ENCODE measurements around the gene CEP135.

DNA sequence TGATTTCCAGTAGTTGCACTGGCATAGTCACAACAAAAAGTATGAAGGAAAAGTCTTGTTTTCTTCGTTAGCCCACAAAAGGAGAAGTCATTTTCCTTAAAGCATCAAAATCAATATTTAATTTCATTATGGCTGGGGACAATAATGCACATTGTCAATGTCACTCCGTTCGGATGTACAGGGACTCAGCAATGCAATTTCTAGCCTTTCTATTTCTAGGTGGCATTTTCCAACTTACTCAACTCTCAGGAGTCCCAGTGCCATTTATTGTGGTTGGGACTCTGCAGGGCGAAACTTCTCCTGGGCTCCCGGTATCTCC is 99.6 kb downstream of the CEP135 start:
- TF ChIP-seq, protein P1, sequence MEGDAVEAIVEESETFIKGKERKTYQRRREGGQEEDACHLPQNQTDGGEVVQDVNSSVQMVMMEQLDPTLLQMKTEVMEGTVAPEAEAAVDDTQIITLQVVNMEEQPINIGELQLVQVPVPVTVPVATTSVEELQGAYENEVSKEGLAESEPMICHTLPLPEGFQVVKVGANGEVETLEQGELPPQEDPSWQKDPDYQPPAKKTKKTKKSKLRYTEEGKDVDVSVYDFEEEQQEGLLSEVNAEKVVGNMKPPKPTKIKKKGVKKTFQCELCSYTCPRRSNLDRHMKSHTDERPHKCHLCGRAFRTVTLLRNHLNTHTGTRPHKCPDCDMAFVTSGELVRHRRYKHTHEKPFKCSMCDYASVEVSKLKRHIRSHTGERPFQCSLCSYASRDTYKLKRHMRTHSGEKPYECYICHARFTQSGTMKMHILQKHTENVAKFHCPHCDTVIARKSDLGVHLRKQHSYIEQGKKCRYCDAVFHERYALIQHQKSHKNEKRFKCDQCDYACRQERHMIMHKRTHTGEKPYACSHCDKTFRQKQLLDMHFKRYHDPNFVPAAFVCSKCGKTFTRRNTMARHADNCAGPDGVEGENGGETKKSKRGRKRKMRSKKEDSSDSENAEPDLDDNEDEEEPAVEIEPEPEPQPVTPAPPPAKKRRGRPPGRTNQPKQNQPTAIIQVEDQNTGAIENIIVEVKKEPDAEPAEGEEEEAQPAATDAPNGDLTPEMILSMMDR (conservative IDR thresholded peaks at IDR 0.05; ENCODE audit: low read depth, low read length): no peak
- TF ChIP-seq EZH2 (IDR thresholded peaks at IDR 0.05; ENCODE audit: low read length, unreplicated experiment): no peak
- no peak for TF ChIP-seq EZH2phosphoT487 (IDR thresholded peaks at IDR 0.05; ENCODE audit: borderline replicate concordance, low read length)

Data from PC-3 (cell line).